H1 (cell line): ENCODE results near the gene ARFRP1. TPM values are rescaled to one million over a fixed set of nuclear protein-coding genes. Genes with fewer than 3 reads are reported as not detected.
"Not testable (repeated sequence)": the region's sequence is repeated elsewhere in the genome, so short reads cannot be mapped to it uniquely, and the experiment has no call there.

ENCODE experiments used
- CTCF ChIA-PET: fragments of 300-600 bp; sonication (Branson Sonifier 250); formaldehyde crosslinking; loops from one replicate; lab custom pipeline; 2021; ENCODE audit not compliant: partially characterized antibody; lab: Charles Lee
- POLR2A ChIA-PET: fragments of 300-600 bp; sonication (Branson Sonifier 250); formaldehyde crosslinking; loops from one replicate; lab custom pipeline; 2021; ENCODE audit warnings: inconsistent platforms; ENCODE audit not compliant: partially characterized antibody; lab: Charles Lee
- DNase-seq, 2 experiments: peaks; one replicate each; pipeline versions ENCODE4 v3.0.0 to v3.0.0-alpha.2; 2010 to 2022; ENCODE audit warnings: low spot score in 2 of 2, low read depth in 1 of 2, mixed read lengths in 1 of 2
- FAIRE-seq: peaks from 2 replicates; lab custom pipeline; 2011; peaks lifted over from hg19 to GRCh38; lab: Jason Lieb, UNC
- H2AFZ ChIP-seq: 2 replicates; pipeline ENCODE4 v1.8.1; 2012; ENCODE audit warnings: low read length, inconsistent platforms
- H2AK5ac ChIP-seq: 2 replicates; pipeline ENCODE4 v1.6.1; 2013; ENCODE audit warnings: low read depth, low read length
- H2BK120ac ChIP-seq: replicated peaks from 2 replicates; pipeline ENCODE3; 2013; ENCODE audit warnings: low read depth, low read length, inconsistent platforms
- H2BK12ac ChIP-seq: 2 replicates; pipeline ENCODE4 v1.6.1; 2013; ENCODE audit warnings: low read depth, low read length
- H2BK15ac ChIP-seq: 2 replicates; pipeline ENCODE4 v1.6.1; 2013; ENCODE audit warnings: low read length
- H2BK20ac ChIP-seq: 2 replicates; pipeline ENCODE4 v1.6.1; 2013; ENCODE audit warnings: low read length
- H2BK5ac ChIP-seq: 2 replicates; pipeline ENCODE4 v1.6.1; 2013; ENCODE audit warnings: low read depth, low read length
- H3K14ac ChIP-seq: 2 replicates; pipeline ENCODE4 v1.6.1; 2013; ENCODE audit warnings: inconsistent platforms; ENCODE audit not compliant: insufficient read length
- H3K18ac ChIP-seq: 2 replicates; pipeline ENCODE4 v1.6.1; 2013; ENCODE audit warnings: low read length; ENCODE audit errors: extremely low read depth
- H3K23ac ChIP-seq: 2 replicates; pipeline ENCODE4 v1.6.1; 2013; ENCODE audit warnings: inconsistent platforms; ENCODE audit not compliant: insufficient read length
- H3K23me2 ChIP-seq: 2 replicates; pipeline ENCODE4 v1.6.1; 2013; ENCODE audit warnings: low read depth, low read length
- H3K27ac ChIP-seq: 2 replicates; pipeline ENCODE4 v1.6.1; 2011; ENCODE audit warnings: low read depth, low read length, inconsistent platforms
- H3K27me3 ChIP-seq, 4 experiments: replicated peaks in 1 of 4; 1 replicate in 1 of 4; 2 replicates in 3 of 4; pipeline versions ENCODE4 v1.6.1 to v1.8.1; 2011 to 2013; ENCODE audit warnings: low read length in 3 of 4, mild to moderate bottlenecking in 3 of 4, inconsistent platforms in 2 of 4, mixed read lengths in 2 of 4, moderate library complexity in 1 of 4; ENCODE audit not compliant: control insufficient read depth in 3 of 4, insufficient read depth in 3 of 4; ENCODE audit errors: extremely low read depth in 1 of 4
- H3K36me3 ChIP-seq, 4 experiments: 2 replicates each; pipeline versions ENCODE4 v1.6.1 to v1.8.1; 2011 to 2013; ENCODE audit warnings: mild to moderate bottlenecking in 4 of 4, low read length in 3 of 4, moderate library complexity in 2 of 4, control low read depth in 1 of 4, inconsistent platforms in 1 of 4; ENCODE audit not compliant: insufficient read depth in 4 of 4, control insufficient read depth in 2 of 4
- H3K4ac ChIP-seq: replicated peaks from 2 replicates; pipeline ENCODE3; 2013; ENCODE audit warnings: low read length, low read depth, mixed read lengths, inconsistent platforms; ENCODE audit not compliant: insufficient read length
- H3K4me1 ChIP-seq, 4 experiments: replicated peaks in 1 of 4; 1 replicate in 1 of 4; 2 replicates in 3 of 4; pipeline versions ENCODE4 v1.6.1 to v1.8.1; 2011 to 2013; ENCODE audit warnings: low read length in 3 of 4, inconsistent platforms in 2 of 4, mixed read lengths in 1 of 4; ENCODE audit not compliant: insufficient read depth in 4 of 4, control insufficient read depth in 3 of 4
- H3K4me2 ChIP-seq, 2 experiments: 2 replicates each; pipeline versions ENCODE4 v1.6.1 to v1.8.1; 2011 to 2013; ENCODE audit warnings: low read depth in 2 of 2, low read length in 2 of 2, control low read depth in 1 of 2, inconsistent platforms in 1 of 2, mild to moderate bottlenecking in 1 of 2; ENCODE audit not compliant: insufficient read depth in 1 of 2
- H3K4me3 ChIP-seq, 4 experiments: fragments of 200-600, 300-600 bp in 1 of 4; sonication (generic), shearing (Covaris generic), sonication (Bioruptor Twin) in 1 of 4; 2 replicates each; pipeline versions ENCODE4 v1.5.1 to v1.8.1; 2011 to 2016; ENCODE audit warnings: low read length in 4 of 4, low read depth in 3 of 4, control low read depth in 2 of 4, inconsistent platforms in 2 of 4, mild to moderate bottlenecking in 2 of 4, mixed read lengths in 1 of 4, moderate library complexity in 1 of 4; ENCODE audit not compliant: insufficient read depth in 2 of 4; ENCODE audit errors: extremely low read depth in 1 of 4
- H3K56ac ChIP-seq: replicated peaks from 2 replicates; pipeline ENCODE3; 2013; ENCODE audit warnings: low read depth, mild to moderate bottlenecking, mixed read lengths, low read length, inconsistent platforms; ENCODE audit not compliant: insufficient read length
- H3K79me1 ChIP-seq: 2 replicates; pipeline ENCODE4 v1.6.1; 2013; ENCODE audit warnings: low read depth, low read length, control low read depth
- H3K79me2 ChIP-seq, 2 experiments: 2 replicates each; pipeline versions ENCODE4 v1.6.1 to v1.8.1; 2012 to 2013; ENCODE audit warnings: low read length in 2 of 2, mild to moderate bottlenecking in 2 of 2, inconsistent platforms in 1 of 2; ENCODE audit not compliant: insufficient read depth in 2 of 2, control insufficient read depth in 1 of 2
- H3K9ac ChIP-seq, 4 experiments: replicated peaks in 1 of 4; 1 replicate in 1 of 4; 2 replicates in 3 of 4; pipeline versions ENCODE4 v1.6.1 to v1.8.1; 2011 to 2013; ENCODE audit warnings: low read depth in 3 of 4, low read length in 3 of 4, control low read depth in 2 of 4, mild to moderate bottlenecking in 2 of 4, moderate library complexity in 2 of 4, inconsistent platforms in 1 of 4; ENCODE audit errors: extremely low read depth in 1 of 4
- H3K9me3 ChIP-seq, 2 experiments: 2 replicates each; pipeline versions ENCODE4 v1.6.1 to v1.8.1; 2012 to 2013; ENCODE audit warnings: mild to moderate bottlenecking in 2 of 2, moderate library complexity in 2 of 2, control low read depth in 1 of 2, inconsistent platforms in 1 of 2, low read depth in 1 of 2, low read length in 1 of 2, mixed read lengths in 1 of 2; ENCODE audit not compliant: insufficient read depth in 2 of 2
- H4K20me1 ChIP-seq, 2 experiments: replicated peaks in 1 of 2; 2 replicates each; pipeline versions ENCODE3 to v1.8.1; 2011 to 2013; ENCODE audit warnings: inconsistent platforms in 2 of 2, low read length in 2 of 2, mild to moderate bottlenecking in 1 of 2; ENCODE audit not compliant: insufficient read depth in 2 of 2, control insufficient read depth in 1 of 2
- H4K5ac ChIP-seq: 2 replicates; pipeline ENCODE4 v1.6.1; 2013; ENCODE audit warnings: low read length, low read depth, mixed read lengths, inconsistent platforms; ENCODE audit not compliant: insufficient read length
- H4K8ac ChIP-seq: 2 replicates; pipeline ENCODE4 v1.8.0; 2013; ENCODE audit warnings: mild to moderate bottlenecking, moderate library complexity, low read length, inconsistent platforms; ENCODE audit not compliant: insufficient read depth; ENCODE audit errors: extremely low read depth
- H4K91ac ChIP-seq: replicated peaks from 2 replicates; pipeline ENCODE3; 2013; ENCODE audit warnings: low read length, mixed read lengths, inconsistent platforms; ENCODE audit not compliant: insufficient read length
- HDAC2 ChIP-seq, 2 experiments: fragments of 300-600 bp in 1 of 2; sonication (generic) in 1 of 2; IDR thresholded peaks; 2 replicates each; pipeline ENCODE4 v1.6.1; 2011 to 2012; ENCODE audit warnings: low read depth in 2 of 2, low read length in 2 of 2, mild to moderate bottlenecking in 2 of 2, moderate library complexity in 2 of 2, borderline replicate concordance in 1 of 2, inconsistent platforms in 1 of 2
- RNF2 ChIP-seq: fragments of 200-900, 300-1000 bp; sonication (generic); IDR thresholded peaks from 2 replicates; pipeline ENCODE4 v1.7.1; 2016; ENCODE audit warnings: borderline replicate concordance, low read depth, mild to moderate bottlenecking, antibody characterized with exemption, low read length; ENCODE audit not compliant: poor library complexity, severe bottlenecking; ENCODE audit errors: missing control alignments
- ZNF274 ChIP-seq: IDR thresholded peaks from 2 replicates; pipeline ENCODE4 v1.7.0; 2012; ENCODE audit warnings: low read length, borderline replicate concordance; ENCODE audit errors: extremely low read depth
- WGBS, 2 experiments: shearing (Covaris generic) in 1 of 2; methylation state at CpG; one replicate each; pipeline versions ENCODE4 v1.1.6 to v1.1.7; 2013 to 2015; ENCODE audit warnings: low lambda C conversion rate in 2 of 2, mixed read lengths in 2 of 2, inconsistent platforms in 1 of 2, low coverage in 1 of 2, missing lambda C conversion rate in 1 of 2; ENCODE audit not compliant: insufficient replicate concordance in 2 of 2, insufficient coverage in 1 of 2, insufficient read length in 1 of 2; ENCODE audit errors: extremely low coverage in 1 of 2, missing lambda C conversion rate in 1 of 2; 5-methylcytosine and 5-hydroxymethylcytosine counted together
- polyA plus RNA-seq, 7 experiments: library from polyadenylated mRNA; depleted of rRNA in 3 of 7; stranded (reverse) in 5 of 7; unstranded in 2 of 7; fragments of >200 nt in 5 of 7; fragments of 200-250 nt in 2 of 7; gene quantifications; 1 replicate in 5 of 7; 2 replicates in 1 of 7; 4 replicates in 1 of 7; pipeline versions ENCODE4 v1.2.1 to v1.2.3, GENCODE V29; 2011 to 2013; ENCODE audit warnings: missing spikeins in 2 of 7, mixed read lengths in 2 of 7
- total RNA-seq: library from RNA; stranded (reverse); fragmentation: NEBNext Ultra II Directional; extraction: Animal tissue kit (Norgen Biotek cat#: 25700); gene quantifications from 2 replicates; pipeline ENCODE4 v1.2.1, GENCODE V29; 2021

The ARFRP1 gene
- total and polyA plus RNA-seq, 2 of the 8 experiments (the other 6 are each of a cell fraction or from before 2014, with no cell fraction given) = 12.9 to 22.9 TPM

GRCh38 chr20:63660622-63661021, 47.2 kb downstream of the ARFRP1 start (continued):
- TF ChIP-seq RNF2 = no peak
- no peak for TF ChIP-seq ZNF274
- no peak for TF ChIP-seq HDAC2 (IDR thresholded peaks at IDR 0.05; ENCODE audit: borderline replicate concordance in 1 of 2, low read depth in 2 of 2, low read length in 2 of 2)

GRCh38 chr20:63660174-63660573, 47.6 kb downstream of the ARFRP1 start:
- H3K9ac ChIP-seq, POLR2A ChIA-PET, H2BK15ac ChIP-seq, H3K27me3 ChIP-seq, H3K23me2 ChIP-seq, H2BK20ac ChIP-seq, H3K23ac ChIP-seq, H3K4me3 ChIP-seq, FAIRE-seq, H4K8ac ChIP-seq, H3K56ac ChIP-seq, H2AK5ac ChIP-seq, H4K5ac ChIP-seq, DNase-seq, H3K18ac ChIP-seq, H2AFZ ChIP-seq, H3K4me1 ChIP-seq, H3K9me3 ChIP-seq, H3K79me1 ChIP-seq, H4K20me1 ChIP-seq, H3K79me2 ChIP-seq, H3K27ac ChIP-seq, H3K4ac ChIP-seq, H3K4me2 ChIP-seq, H2BK12ac ChIP-seq, H3K14ac ChIP-seq, H2BK120ac ChIP-seq, H4K91ac ChIP-seq, H2BK5ac ChIP-seq: not testable (repeated sequence)
- 87% methylated on average over 10 of the region's 10 CpGs; no CpG with 5 or more reads in 1 of the 2 experiments for WGBS, 2 experiments
- H3K36me3 ChIP-seq = peaks cover 0 to 15% (median 4%) of the 10 kb centered on the region in 4 experiments; a peak in 4 of 8 replicates
- CTCF ChIA-PET = interaction anchor here (0.9 kb wide), 1 partner anchor 45 kb away, joined by 3 read pairs; no protein-coding TSS in a partner anchor
